Stimulated activated CD4-positive, alpha-beta T cell treated with anti-CD3 and anti-CD28 coated beads, Interleukin-2, amount 100 ng/mL, for 4 hours (primary cell): Measurements from ENCODE around the gene IL1RAPL1.
"Not testable (repeated sequence)": the region's sequence is repeated elsewhere in the genome, so short reads cannot be mapped to it uniquely, and the experiment has no call there.

Experiments
- DNase-seq: peaks from one replicate; pipeline ENCODE4 v3.0.0-alpha.2; 2020; ENCODE audit warnings: low read depth

Gene IL1RAPL1

GRCh38 chrX:28787206-28787605 lies 200.0 kb downstream of the IL1RAPL1 start:
- DNase-seq: no peak

- DNase-seq: not testable (repeated sequence)
Observed at GRCh38 chrX:28800671-28801070, 213.4 kb downstream of the IL1RAPL1 start.

GRCh38 chrX:28802625-28803024 lies 215.4 kb downstream of the IL1RAPL1 start:
- DNase-seq: no peak

- no peak for DNase-seq
Observed at GRCh38 chrX:28835991-28836390, 248.7 kb downstream of the IL1RAPL1 start.

- DNase-seq: no peak
Observed at GRCh38 chrX:28843817-28844216, 256.6 kb downstream of the IL1RAPL1 start.

GRCh38 chrX:28847423-28847822 lies 260.2 kb downstream of the IL1RAPL1 start:
- DNase-seq: no peak

GRCh38 chrX:28848707-28849106 lies 261.5 kb downstream of the IL1RAPL1 start:
- no peak for DNase-seq

GRCh38 chrX:28850955-28851354 lies 263.7 kb downstream of the IL1RAPL1 start:
- no peak for DNase-seq

- no peak for DNase-seq
Observed at GRCh38 chrX:28851871-28852270, 264.6 kb downstream of the IL1RAPL1 start.

- DNase-seq: no peak
Observed at GRCh38 chrX:28854637-28855036, 267.4 kb downstream of the IL1RAPL1 start.

- no peak for DNase-seq
Observed at GRCh38 chrX:28876408-28876807, 289.2 kb downstream of the IL1RAPL1 start.

- no peak for DNase-seq
Observed at GRCh38 chrX:28876901-28877300, 289.7 kb downstream of the IL1RAPL1 start.

- DNase-seq: no peak
Observed at GRCh38 chrX:28880136-28880535, 292.9 kb downstream of the IL1RAPL1 start.

GRCh38 chrX:28884823-28885222 lies 297.6 kb downstream of the IL1RAPL1 start:
- no peak for DNase-seq

- no peak for DNase-seq
Observed at GRCh38 chrX:28888416-28888815, 301.2 kb downstream of the IL1RAPL1 start.

- DNase-seq: no peak
Observed at GRCh38 chrX:28889591-28890090, 302.4 kb downstream of the IL1RAPL1 start.

GRCh38 chrX:28901637-28902036 lies 314.4 kb downstream of the IL1RAPL1 start:
- DNase-seq: no peak

GRCh38 chrX:28910487-28910886 lies 323.2 kb downstream of the IL1RAPL1 start:
- no peak for DNase-seq

GRCh38 chrX:28920153-28920943 lies 333.1 kb downstream of the IL1RAPL1 start:
- no peak for DNase-seq

- no peak for DNase-seq
Observed at GRCh38 chrX:28922106-28922505, 334.9 kb downstream of the IL1RAPL1 start.

GRCh38 chrX:28946846-28947245 lies 359.6 kb downstream of the IL1RAPL1 start:
- DNase-seq: no peak

- DNase-seq: no peak
Observed at GRCh38 chrX:28960063-28960462, 372.8 kb downstream of the IL1RAPL1 start.

GRCh38 chrX:28966331-28966730 lies 379.1 kb downstream of the IL1RAPL1 start:
- no peak for DNase-seq

GRCh38 chrX:28969126-28969525 lies 381.9 kb downstream of the IL1RAPL1 start:
- DNase-seq: no peak
